Measurements from ENCODE around the gene LYRM4.

LYRM4 gene

GRCh38 chr6:5174756-5175549, 85.8 kb downstream of the LYRM4 start:
- DNase-seq (ENCODE audit: low spot score): no peak

GRCh38 chr6:5174244-5174643, 86.5 kb downstream of the LYRM4 start:
- DNase-seq (ENCODE audit: low spot score): no peak

DNA sequence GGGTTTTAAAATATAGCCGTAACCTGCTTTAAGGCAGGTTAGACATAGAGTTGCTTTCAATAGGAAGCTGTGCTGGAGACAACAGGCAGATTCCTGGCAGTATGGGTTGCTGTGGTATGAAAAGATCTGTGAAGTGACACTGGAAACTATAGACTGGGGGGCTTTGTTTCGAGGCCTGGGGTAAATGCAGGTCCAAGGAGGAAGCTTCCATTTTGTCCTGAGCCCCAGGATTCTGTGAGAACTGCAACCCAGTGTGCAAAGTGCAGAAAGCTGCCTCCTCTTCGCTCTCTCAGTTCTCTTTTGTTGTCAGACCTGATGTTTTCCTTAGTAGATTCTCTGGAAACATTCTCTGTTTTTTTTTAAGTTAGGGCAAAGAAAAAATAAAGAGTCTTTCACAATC, 86.9 kb downstream of the LYRM4 start:
- no peak for DNase-seq (ENCODE audit: low spot score)

- DNase-seq (ENCODE audit: low spot score): no peak
Observed at GRCh38 chr6:5172897-5173474, 87.8 kb downstream of the LYRM4 start.

DNA sequence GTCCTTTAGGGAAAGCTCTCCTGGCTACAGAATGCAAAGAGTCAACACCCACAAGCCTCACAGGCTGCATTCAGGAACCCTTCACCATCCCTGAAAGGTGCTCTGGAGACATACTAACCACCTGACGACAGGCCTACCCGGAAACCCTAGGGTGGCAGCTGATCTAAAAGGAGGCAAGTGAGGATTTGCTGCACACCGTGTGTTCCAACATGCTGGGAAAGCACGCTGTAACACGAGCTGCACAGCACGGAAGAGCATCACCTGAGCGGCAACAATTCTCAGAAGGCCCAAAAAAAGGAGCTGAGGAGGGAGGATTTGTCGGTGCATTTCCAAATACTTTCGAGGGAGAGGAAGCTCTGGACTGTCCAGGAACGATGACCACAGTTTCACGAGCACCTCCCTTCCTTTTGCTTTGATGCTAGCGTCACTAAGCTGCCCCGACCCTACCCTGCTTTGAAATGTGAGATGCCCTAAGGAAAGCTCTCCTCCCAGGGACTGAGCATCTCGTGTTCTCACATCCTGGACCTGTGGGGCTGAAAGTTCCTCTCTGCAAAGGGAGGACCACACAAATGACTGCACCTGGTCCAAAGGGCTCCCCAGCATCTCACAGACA, 88.6 kb downstream of the LYRM4 start:
- DNase-seq (ENCODE audit: low spot score): no peak

- DNase-seq (ENCODE audit: low spot score): no peak
Observed at GRCh38 chr6:5167501-5167900, 93.2 kb downstream of the LYRM4 start.

DNA sequence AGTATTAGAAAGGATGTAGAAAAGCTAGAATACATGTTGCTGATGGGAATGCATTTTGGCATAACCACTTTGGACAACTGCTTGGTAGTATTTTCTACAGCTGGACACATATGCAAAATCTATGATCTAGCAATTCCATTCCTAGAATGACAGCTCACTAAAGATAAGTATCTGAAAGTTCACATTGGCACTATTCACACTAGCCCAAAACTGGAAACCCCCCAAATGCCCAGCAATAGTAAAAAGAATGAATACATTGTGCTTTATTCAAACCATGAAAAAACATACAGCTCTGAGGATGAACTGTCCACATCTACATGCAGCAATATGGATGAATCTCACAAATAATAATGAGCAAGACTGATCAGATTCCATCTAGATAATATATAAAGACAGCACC, 96.7 kb downstream of the LYRM4 start:
- no peak for DNase-seq (ENCODE audit: low spot score)

GRCh38 chr6:5163247-5163646, 97.5 kb downstream of the LYRM4 start:
- no peak for DNase-seq (ENCODE audit: low spot score)

DNA sequence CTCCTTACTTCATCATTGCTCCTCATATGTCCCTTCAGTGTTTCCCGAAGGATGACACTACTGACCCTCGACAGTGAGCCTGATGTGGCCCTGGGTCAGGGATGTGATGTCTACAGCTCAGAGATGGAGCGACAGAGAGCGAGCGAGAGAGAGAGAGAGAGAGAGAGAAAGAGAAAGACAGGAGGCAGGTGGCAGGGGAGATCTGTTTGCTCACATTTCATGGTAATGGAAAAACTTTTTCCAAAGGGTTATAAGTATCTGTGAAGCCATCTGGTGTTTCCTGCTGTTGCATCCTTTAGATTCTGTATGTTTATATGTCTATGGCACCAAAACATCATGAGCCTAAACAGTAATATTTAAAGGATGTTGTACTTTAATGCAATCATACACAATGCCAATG, 98.4 kb downstream of the LYRM4 start:
- no peak for DNase-seq (ENCODE audit: low spot score)

GRCh38 chr6:5160206-5160605, 100.5 kb downstream of the LYRM4 start:
- no peak for DNase-seq (ENCODE audit: low spot score)

DNA sequence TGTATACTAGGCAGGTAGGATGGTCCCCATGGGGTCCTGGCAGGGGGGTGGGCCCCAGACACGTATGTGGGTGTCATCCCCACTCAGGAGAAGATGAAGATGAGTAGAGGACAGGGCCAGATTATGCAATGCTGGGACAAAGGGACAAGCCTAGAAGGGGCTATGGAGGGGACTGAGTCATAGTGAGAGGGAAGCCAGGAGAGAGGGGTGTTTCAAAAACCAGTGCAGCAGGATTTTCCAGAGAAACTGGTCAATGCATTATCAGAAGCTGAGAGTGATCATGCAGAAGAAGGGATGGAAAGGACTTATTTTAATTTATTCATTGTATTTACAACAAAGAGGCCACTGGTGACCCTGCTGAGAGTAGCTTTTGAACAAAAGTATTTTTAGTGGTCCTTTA, 101.6 kb downstream of the LYRM4 start:
- no peak for DNase-seq (ENCODE audit: low spot score)

GRCh38 chr6:5158180-5158579, 102.6 kb downstream of the LYRM4 start:
- no peak for DNase-seq (ENCODE audit: low spot score)

- DNase-seq (ENCODE audit: low spot score): no peak
Observed at GRCh38 chr6:5157621-5158138, 103.1 kb downstream of the LYRM4 start.

DNA sequence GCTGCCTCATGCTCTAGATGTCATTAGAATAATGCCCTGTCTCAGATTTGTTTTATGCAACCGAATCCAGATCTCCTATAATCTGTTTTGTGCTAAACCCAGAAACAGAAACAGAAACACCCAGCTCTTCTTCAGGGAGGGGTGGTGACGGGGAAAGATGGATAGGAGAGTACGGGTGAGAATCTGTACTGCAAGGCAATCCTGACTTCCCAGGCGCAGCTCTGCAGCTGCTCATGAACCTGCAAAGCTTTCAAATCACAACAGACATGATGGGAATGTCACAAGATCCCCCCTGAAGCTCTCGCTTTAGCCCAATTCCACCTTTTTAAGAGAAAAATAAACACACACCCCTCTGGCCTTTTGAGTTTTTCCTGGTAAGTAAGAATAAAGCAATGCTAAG, 104.1 kb downstream of the LYRM4 start:
- no peak for DNase-seq (ENCODE audit: low spot score)

DNA sequence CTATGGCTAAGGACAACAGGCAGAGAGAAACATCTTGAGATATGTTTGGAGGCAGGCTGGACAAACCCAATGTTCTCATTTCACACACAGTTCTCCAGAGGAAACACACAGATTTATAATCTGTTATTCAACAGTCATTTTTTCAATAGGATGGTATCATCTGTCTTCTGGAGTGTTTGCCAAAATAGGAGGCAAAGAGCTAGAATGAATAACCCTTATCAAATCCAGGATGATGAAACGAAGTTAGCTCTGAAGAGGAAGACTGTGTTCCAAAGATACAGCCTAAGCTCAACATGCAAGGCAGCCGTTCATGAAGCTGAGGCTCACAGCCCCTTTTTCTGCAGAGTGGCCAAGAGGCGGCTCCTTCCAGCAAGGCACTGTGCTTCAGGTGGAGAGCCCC, 104.8 kb downstream of the LYRM4 start:
- DNase-seq (ENCODE audit: low spot score): no peak

DNA sequence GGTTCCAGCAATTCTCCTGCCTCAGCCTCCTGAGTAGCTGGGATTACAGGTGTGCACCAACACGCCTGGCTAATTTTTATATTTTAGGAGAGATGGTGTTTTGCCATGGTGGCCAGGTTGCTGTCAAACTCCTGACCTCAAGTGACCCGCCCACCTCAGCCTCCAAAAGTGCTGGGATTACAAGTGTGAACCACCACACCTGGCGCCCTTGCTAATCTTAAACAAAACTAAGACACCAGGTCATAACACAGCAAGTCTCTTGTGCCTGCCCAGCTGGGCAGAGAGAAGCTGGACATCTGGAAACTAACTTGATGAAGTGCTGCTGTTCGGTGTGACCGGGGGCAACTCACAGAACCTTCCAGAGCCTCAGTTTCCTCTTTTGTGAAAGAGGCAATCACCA, 107.6 kb downstream of the LYRM4 start:
- no peak for DNase-seq (ENCODE audit: low spot score)

- DNase-seq (ENCODE audit: low spot score): no peak
Observed at GRCh38 chr6:5152460-5152859, 108.3 kb downstream of the LYRM4 start.

GRCh38 chr6:5151955-5152401, 108.8 kb downstream of the LYRM4 start:
- peak; percentile 70 for DNase-seq (ENCODE audit: low spot score)

GRCh38 chr6:5151360-5151954, 109.3 kb downstream of the LYRM4 start:
- DNase-seq (ENCODE audit: low spot score): no peak

GRCh38 chr6:5150551-5151075, 110.1 kb downstream of the LYRM4 start:
- DNase-seq (ENCODE audit: low spot score): no peak

GRCh38 chr6:5149891-5150290, 110.9 kb downstream of the LYRM4 start:
- DNase-seq (ENCODE audit: low spot score): no peak

GRCh38 chr6:5149159-5149704, 111.5 kb downstream of the LYRM4 start:
- DNase-seq (ENCODE audit: low spot score): no peak

All from kidney tubule cell (primary cell).